Liver (tissue), 9 donors: Measurements from ENCODE around the gene CTXND1. TPM values are rescaled to one million over a fixed set of nuclear protein-coding genes. Genes with fewer than 3 reads are reported as not detected.
A peak's percentile ranks its signal among the peaks of the same experiment; 100 is the strongest.

Experiments
- DNase-seq: peaks from one replicate; pipeline ENCODE4 v3.0.0-alpha.2; 2017; ENCODE audit warnings: low spot score
- H3K27ac ChIP-seq, 2 donors: one replicate each; pipeline ENCODE4 v1.7.0; 2013; ENCODE audit warnings: inconsistent platforms in 2 of 2, low read length in 2 of 2, control low read depth in 1 of 2, low read depth in 1 of 2, mild to moderate bottlenecking in 1 of 2
- H3K27me3 ChIP-seq, 4 donors: one replicate each; pipeline versions ENCODE4 v1.6.1 to v1.7.0; 2013; ENCODE audit warnings: low read length in 3 of 4, inconsistent platforms in 1 of 4, mild to moderate bottlenecking in 1 of 4, moderate library complexity in 1 of 4; ENCODE audit not compliant: control insufficient read depth in 4 of 4, insufficient read depth in 4 of 4
- H3K36me3 ChIP-seq, 4 donors: one replicate each; pipeline versions ENCODE4 v1.6.1 to v1.7.0; 2013; ENCODE audit warnings: low read length in 3 of 4, mild to moderate bottlenecking in 3 of 4, low read depth in 1 of 4, moderate library complexity in 1 of 4; ENCODE audit not compliant: control insufficient read depth in 4 of 4, insufficient read depth in 3 of 4
- H3K4me1 ChIP-seq, 4 donors: one replicate each; pipeline versions ENCODE4 v1.6.1 to v1.7.0; 2013; ENCODE audit warnings: low read length in 3 of 4, mild to moderate bottlenecking in 3 of 4, moderate library complexity in 1 of 4; ENCODE audit not compliant: control insufficient read depth in 4 of 4, insufficient read depth in 4 of 4
- H3K4me3 ChIP-seq, 3 donors: one replicate each; pipeline versions ENCODE4 v1.6.1 to v1.7.0; 2013; ENCODE audit warnings: low read length in 3 of 3, control low read depth in 1 of 3, low read depth in 1 of 3, mild to moderate bottlenecking in 1 of 3
- H3K9ac ChIP-seq, 2 donors: one replicate each; pipeline ENCODE4 v1.7.0; 2013; ENCODE audit warnings: low read length in 2 of 2, mild to moderate bottlenecking in 2 of 2, moderate library complexity in 2 of 2, control low read depth in 1 of 2, low read depth in 1 of 2
- H3K9me3 ChIP-seq, 4 donors: one replicate each; pipeline versions ENCODE4 v1.6.1 to v1.7.0; 2013; ENCODE audit warnings: low read length in 3 of 4; ENCODE audit not compliant: control insufficient read depth in 4 of 4
- CTCF ChIP-seq: fragments of 150-350 bp; IDR thresholded peaks from 2 replicates; pipeline ENCODE4 v1.5.1; 2017; ENCODE audit warnings: improper control_type of control experiment, low read depth, low read length; ENCODE audit not compliant: missing input control
- EGR1 ChIP-seq, 2 donors: IDR thresholded peaks; 2 replicates each; pipeline ENCODE4 v1.6.1; 2016 to 2018; ENCODE audit warnings: antibody characterized with exemption in 2 of 2, low read depth in 2 of 2
- FOXA1 ChIP-seq: IDR thresholded peaks from 2 replicates; pipeline ENCODE4 v1.6.1; 2016; ENCODE audit warnings: antibody characterized with exemption
- FOXA2 ChIP-seq: IDR thresholded peaks from 2 replicates; pipeline ENCODE4 v1.6.1; 2016; ENCODE audit warnings: antibody characterized with exemption
- GABPA ChIP-seq, 2 donors: IDR thresholded peaks in 1 of 2; conservative IDR thresholded peaks in 1 of 2; 2 replicates each; pipeline ENCODE4 v1.6.1; 2016; ENCODE audit warnings: antibody characterized with exemption in 2 of 2, mild to moderate bottlenecking in 1 of 2, moderate library complexity in 1 of 2
- HNF4A ChIP-seq, 2 donors: conservative IDR thresholded peaks; 2 replicates each; pipeline ENCODE4 v1.6.1; 2016; ENCODE audit warnings: antibody characterized with exemption in 2 of 2, mild to moderate bottlenecking in 2 of 2
- HNF4G ChIP-seq: IDR thresholded peaks from 2 replicates; pipeline ENCODE4 v1.6.1; 2016; ENCODE audit warnings: antibody characterized with exemption
- JUND ChIP-seq, 2 donors: IDR thresholded peaks; 2 replicates each; pipeline ENCODE4 v1.6.1; 2016; ENCODE audit warnings: antibody characterized with exemption in 2 of 2
- MAX ChIP-seq: IDR thresholded peaks from 2 replicates; pipeline ENCODE4 v1.6.1; 2016; ENCODE audit warnings: antibody characterized with exemption
- NR2F2 ChIP-seq: IDR thresholded peaks from 2 replicates; pipeline ENCODE4 v1.6.1; 2016; ENCODE audit warnings: antibody characterized with exemption
- RAD21 ChIP-seq, 2 donors: IDR thresholded peaks; 2 replicates each; pipeline ENCODE4 v1.6.1; 2016; ENCODE audit warnings: antibody characterized with exemption in 2 of 2, mild to moderate bottlenecking in 2 of 2
- RXRA ChIP-seq, 2 donors: IDR thresholded peaks; 2 replicates each; pipeline ENCODE4 v1.6.1; 2017 to 2018; ENCODE audit warnings: antibody characterized with exemption in 2 of 2, mild to moderate bottlenecking in 1 of 2
- SP1 ChIP-seq: IDR thresholded peaks from 2 replicates; pipeline ENCODE4 v1.6.1; 2018; ENCODE audit warnings: antibody characterized with exemption, mild to moderate bottlenecking
- TAF1 ChIP-seq: conservative IDR thresholded peaks from 2 replicates; pipeline ENCODE4 v1.6.1; 2016; ENCODE audit warnings: antibody characterized with exemption, mild to moderate bottlenecking
- YY1 ChIP-seq: IDR thresholded peaks from 2 replicates; pipeline ENCODE4 v1.6.1; 2016; ENCODE audit warnings: antibody characterized with exemption, mild to moderate bottlenecking
- WGBS: extraction: QIAGEN DNeasy Blood & Tissue Kit; methylation state at CpG from one replicate; pipeline ENCODE4 v1.1.7; 2013; 5-methylcytosine and 5-hydroxymethylcytosine counted together
- polyA plus RNA-seq, 2 donors: library from polyadenylated mRNA; stranded (reverse) in 1 of 2; unstranded in 1 of 2; fragments of 200-250 nt in 1 of 2; fragments of >200 nt in 1 of 2; fragmentation: Nextera tagmentation in 1 of 2; extraction: Ambion mirVana in 1 of 2; gene quantifications; one replicate each; pipeline versions ENCODE4 v1.2.1 to v1.2.3, GENCODE V29; 2013 to 2015
- total RNA-seq, 2 donors: library from RNA; depleted of rRNA; stranded (reverse); fragments of >200 nt; gene quantifications; one replicate each; pipeline ENCODE4 v1.2.3, GENCODE V29; 2014
- TF ChIP-seq, protein P1 (sequence below): IDR thresholded peaks from 2 replicates; pipeline ENCODE4 v1.6.1; 2016; ENCODE audit warnings: antibody characterized with exemption, mild to moderate bottlenecking
- TF ChIP-seq, protein P2 (sequence below): IDR thresholded peaks from 2 replicates; pipeline ENCODE4 v1.6.1; 2016; ENCODE audit warnings: antibody characterized with exemption
- TF ChIP-seq, protein P3 (sequence below): IDR thresholded peaks from 2 replicates; pipeline ENCODE4 v1.6.1; 2016; ENCODE audit warnings: antibody characterized with exemption
- donor health status: healthy.
- donor health status: healthy.
- donor health status: healthy.
- donor health status: healthy.
- donor health status: healthy.

CTXND1 gene
- total and polyA plus RNA-seq, 4 donors: 2.9 to 4.1 (median 3.1) TPM

- H3K27me3 ChIP-seq: peaks cover 0 to 2% (median 0%) of the 10 kb centered on the region in 4 donors
- TF ChIP-seq HNF4A (conservative IDR thresholded peaks at IDR 0.05) (peak; percentile 91 to 95), HNF4G (peak; percentile 71), RAD21 (IDR thresholded peaks at IDR 0.05) (peak in 1 of 2 donors; percentile 40), GABPA (IDR thresholded peaks at IDR 0.05 in 1 of 2, conservative IDR thresholded peaks at IDR 0.05 in 1 of 2) (no peak), NR2F2 (no peak), YY1 (peak; percentile 71), TAF1 (no peak), SP1 (peak; percentile 66), JUND (IDR thresholded peaks at IDR 0.05) (peak in 1 of 2 donors; percentile 79), FOXA2 (peak; percentile 28), RXRA (IDR thresholded peaks at IDR 0.05) (peak; percentile 60 to 89), EGR1 (IDR thresholded peaks at IDR 0.05; ENCODE audit: low read depth in 2 of 2) (peak in 1 of 2 donors; percentile 35), FOXA1 (no peak), CTCF (no peak), MAX (peak; percentile 77)
- TF ChIP-seq, protein P1, sequence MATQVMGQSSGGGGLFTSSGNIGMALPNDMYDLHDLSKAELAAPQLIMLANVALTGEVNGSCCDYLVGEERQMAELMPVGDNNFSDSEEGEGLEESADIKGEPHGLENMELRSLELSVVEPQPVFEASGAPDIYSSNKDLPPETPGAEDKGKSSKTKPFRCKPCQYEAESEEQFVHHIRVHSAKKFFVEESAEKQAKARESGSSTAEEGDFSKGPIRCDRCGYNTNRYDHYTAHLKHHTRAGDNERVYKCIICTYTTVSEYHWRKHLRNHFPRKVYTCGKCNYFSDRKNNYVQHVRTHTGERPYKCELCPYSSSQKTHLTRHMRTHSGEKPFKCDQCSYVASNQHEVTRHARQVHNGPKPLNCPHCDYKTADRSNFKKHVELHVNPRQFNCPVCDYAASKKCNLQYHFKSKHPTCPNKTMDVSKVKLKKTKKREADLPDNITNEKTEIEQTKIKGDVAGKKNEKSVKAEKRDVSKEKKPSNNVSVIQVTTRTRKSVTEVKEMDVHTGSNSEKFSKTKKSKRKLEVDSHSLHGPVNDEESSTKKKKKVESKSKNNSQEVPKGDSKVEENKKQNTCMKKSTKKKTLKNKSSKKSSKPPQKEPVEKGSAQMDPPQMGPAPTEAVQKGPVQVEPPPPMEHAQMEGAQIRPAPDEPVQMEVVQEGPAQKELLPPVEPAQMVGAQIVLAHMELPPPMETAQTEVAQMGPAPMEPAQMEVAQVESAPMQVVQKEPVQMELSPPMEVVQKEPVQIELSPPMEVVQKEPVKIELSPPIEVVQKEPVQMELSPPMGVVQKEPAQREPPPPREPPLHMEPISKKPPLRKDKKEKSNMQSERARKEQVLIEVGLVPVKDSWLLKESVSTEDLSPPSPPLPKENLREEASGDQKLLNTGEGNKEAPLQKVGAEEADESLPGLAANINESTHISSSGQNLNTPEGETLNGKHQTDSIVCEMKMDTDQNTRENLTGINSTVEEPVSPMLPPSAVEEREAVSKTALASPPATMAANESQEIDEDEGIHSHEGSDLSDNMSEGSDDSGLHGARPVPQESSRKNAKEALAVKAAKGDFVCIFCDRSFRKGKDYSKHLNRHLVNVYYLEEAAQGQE: peak; percentile 68
- TF ChIP-seq, protein P2, sequence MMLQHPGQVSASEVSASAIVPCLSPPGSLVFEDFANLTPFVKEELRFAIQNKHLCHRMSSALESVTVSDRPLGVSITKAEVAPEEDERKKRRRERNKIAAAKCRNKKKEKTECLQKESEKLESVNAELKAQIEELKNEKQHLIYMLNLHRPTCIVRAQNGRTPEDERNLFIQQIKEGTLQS: peak; percentile 58
- TF ChIP-seq, protein P3, sequence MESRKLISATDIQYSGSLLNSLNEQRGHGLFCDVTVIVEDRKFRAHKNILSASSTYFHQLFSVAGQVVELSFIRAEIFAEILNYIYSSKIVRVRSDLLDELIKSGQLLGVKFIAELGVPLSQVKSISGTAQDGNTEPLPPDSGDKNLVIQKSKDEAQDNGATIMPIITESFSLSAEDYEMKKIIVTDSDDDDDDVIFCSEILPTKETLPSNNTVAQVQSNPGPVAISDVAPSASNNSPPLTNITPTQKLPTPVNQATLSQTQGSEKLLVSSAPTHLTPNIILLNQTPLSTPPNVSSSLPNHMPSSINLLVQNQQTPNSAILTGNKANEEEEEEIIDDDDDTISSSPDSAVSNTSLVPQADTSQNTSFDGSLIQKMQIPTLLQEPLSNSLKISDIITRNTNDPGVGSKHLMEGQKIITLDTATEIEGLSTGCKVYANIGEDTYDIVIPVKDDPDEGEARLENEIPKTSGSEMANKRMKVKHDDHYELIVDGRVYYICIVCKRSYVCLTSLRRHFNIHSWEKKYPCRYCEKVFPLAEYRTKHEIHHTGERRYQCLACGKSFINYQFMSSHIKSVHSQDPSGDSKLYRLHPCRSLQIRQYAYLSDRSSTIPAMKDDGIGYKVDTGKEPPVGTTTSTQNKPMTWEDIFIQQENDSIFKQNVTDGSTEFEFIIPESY: peak; percentile 49
- no peak overlapping the region for H3K9ac ChIP-seq
- DNase-seq: no peak
- no peaks in the 10 kb centered on the region for H3K36me3 ChIP-seq
- no peaks in the 10 kb centered on the region for H3K9me3 ChIP-seq
- 90% methylated on average over 1 of the region's 1 CpG for WGBS
- H3K4me1 ChIP-seq: peaks cover 8 to 13% (median 10%) of the 10 kb centered on the region in 4 donors
- no peak overlapping the region for H3K4me3 ChIP-seq
- H3K27ac ChIP-seq: peak overlapping the region; percentile 17 to 23
Measured at GRCh38 chr15:80259942-80260510, 8.0 kb upstream of the CTXND1 start.
